NCI-H1105 treated with DMSO at 0.1 percent for 48 hours (cell line): ENCODE results near the gene AP5S1.
A peak's percentile ranks its signal among the peaks of the same experiment; 100 is the strongest.
"Not testable (repeated sequence)": the region's sequence is repeated elsewhere in the genome, so short reads cannot be mapped to it uniquely, and the experiment has no call there.

ENCODE experiments used
- DNase-seq: peaks from one replicate; lab custom pipeline; 2025; lab: John Stamatoyannopoulos, UW

Gene AP5S1

GRCh38 chr20:3794168-3794567 is 26.2 kb upstream of the AP5S1 start:
- not testable (repeated sequence) for DNase-seq

GRCh38 chr20:3794701-3795420 is 25.5 kb upstream of the AP5S1 start:
- no peak for DNase-seq

GRCh38 chr20:3795511-3796468 is 24.6 kb upstream of the AP5S1 start, which contains the start of gene CDC25B:
CDC25B (plus strand) TSS chr20:3796310; CDS start chr20:3796532, 222 bp downstream.
- peak; percentile 91 for DNase-seq

- DNase-seq = no peak
Measured at GRCh38 chr20:3796477-3797225, 23.7 kb upstream of the AP5S1 start.

- no peak for DNase-seq
Measured at GRCh38 chr20:3797226-3797545, 23.2 kb upstream of the AP5S1 start.

- peak; percentile 9 for DNase-seq
Measured at GRCh38 chr20:3797592-3798372, 22.6 kb upstream of the AP5S1 start.

GRCh38 chr20:3798373-3798768 is 22.0 kb upstream of the AP5S1 start:
- DNase-seq = no peak

- no peak for DNase-seq
Measured at GRCh38 chr20:3798908-3799248, 21.5 kb upstream of the AP5S1 start.

GRCh38 chr20:3800256-3800877 is 20.0 kb upstream of the AP5S1 start:
- DNase-seq = no peak

- no peak for DNase-seq
Measured at GRCh38 chr20:3800878-3801260, 19.5 kb upstream of the AP5S1 start.

GRCh38 chr20:3801299-3801698 is 19.0 kb upstream of the AP5S1 start:
- no peak for DNase-seq

GRCh38 chr20:3801846-3802245 is 18.5 kb upstream of the AP5S1 start:
- DNase-seq = no peak

GRCh38 chr20:3802524-3803239 is 17.7 kb upstream of the AP5S1 start:
- DNase-seq = no peak

- DNase-seq = no peak
Measured at GRCh38 chr20:3803289-3803688, 17.1 kb upstream of the AP5S1 start.

- no peak for DNase-seq
Measured at GRCh38 chr20:3803854-3804253, 16.5 kb upstream of the AP5S1 start.

GRCh38 chr20:3804254-3804751 is 16.0 kb upstream of the AP5S1 start:
- DNase-seq = no peak

- no peak for DNase-seq
Measured at GRCh38 chr20:3804781-3805180, 15.6 kb upstream of the AP5S1 start.

GRCh38 chr20:3808544-3808943 is 11.8 kb upstream of the AP5S1 start:
- DNase-seq = no peak

GRCh38 chr20:3811467-3812258 is 8.7 kb upstream of the AP5S1 start:
- peak; percentile 92 for DNase-seq

- DNase-seq = no peak
Measured at GRCh38 chr20:3812259-3812681, 8.1 kb upstream of the AP5S1 start.
